ENCODE data around the gene SND1. TPM values are rescaled to one million over a fixed set of nuclear protein-coding genes. Genes with fewer than 3 reads are reported as not detected.
A peak's percentile ranks its signal among the peaks of the same experiment; 100 is the strongest.
"Not testable (repeated sequence)": the region's sequence is repeated elsewhere in the genome, so short reads cannot be mapped to it uniquely, and the experiment has no call there.

Gene SND1
- polyA plus RNA-seq, 12 donors = 73.0 to 117 (median 95.7) TPM; not detected in 1

DNA sequence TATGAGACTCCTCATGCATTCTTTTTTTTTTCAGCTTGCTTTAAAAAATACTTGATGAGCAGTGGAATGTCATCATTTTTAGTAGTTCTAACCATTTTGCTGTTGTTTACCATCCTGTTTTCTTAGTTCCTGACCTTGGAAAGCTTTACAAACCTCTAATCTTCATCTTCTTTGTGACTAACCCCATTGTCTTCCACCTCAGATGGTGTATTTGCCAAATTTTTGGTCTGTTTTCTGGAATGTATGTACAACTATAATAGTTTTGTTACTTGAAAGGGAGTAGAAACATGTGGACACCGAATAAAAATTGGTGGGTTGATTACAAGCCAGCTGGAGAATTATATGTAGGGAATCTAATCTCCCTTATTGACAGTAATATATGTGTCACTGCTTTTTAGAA lies 172.7 kb downstream of the SND1 start:
- DNase-seq = no peak

DNA sequence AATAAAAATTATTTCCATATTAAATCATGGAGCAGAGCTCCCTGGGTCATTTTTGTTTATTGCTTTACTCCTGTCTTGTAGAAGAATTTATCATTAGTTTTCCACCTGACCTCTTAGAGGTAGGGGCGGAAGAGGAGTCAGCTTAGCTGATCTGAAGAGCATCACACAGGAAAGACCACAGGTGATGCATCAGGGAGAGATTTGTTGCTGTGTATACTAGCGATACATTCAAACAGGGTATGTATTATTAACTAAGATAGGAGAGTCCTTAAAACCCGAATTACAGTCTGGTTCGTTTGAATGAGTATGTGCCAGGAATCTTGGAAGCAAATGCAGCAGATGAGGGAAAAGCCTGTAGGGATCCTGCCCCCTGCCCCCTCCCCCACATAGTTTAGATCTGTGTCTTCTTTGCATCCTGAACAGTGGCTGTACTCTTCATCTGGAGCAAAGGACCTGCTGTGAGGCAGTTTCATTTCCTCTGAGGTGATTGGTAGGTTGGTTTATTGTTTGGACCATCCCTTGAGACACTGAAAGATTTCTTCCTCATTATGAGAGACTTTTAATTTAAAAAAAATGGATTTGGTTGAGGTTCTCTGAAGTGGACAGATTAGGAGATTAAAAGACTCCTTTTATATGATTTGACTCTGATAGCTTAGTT lies 177.0 kb downstream of the SND1 start:
- DNase-seq = no peak

DNA sequence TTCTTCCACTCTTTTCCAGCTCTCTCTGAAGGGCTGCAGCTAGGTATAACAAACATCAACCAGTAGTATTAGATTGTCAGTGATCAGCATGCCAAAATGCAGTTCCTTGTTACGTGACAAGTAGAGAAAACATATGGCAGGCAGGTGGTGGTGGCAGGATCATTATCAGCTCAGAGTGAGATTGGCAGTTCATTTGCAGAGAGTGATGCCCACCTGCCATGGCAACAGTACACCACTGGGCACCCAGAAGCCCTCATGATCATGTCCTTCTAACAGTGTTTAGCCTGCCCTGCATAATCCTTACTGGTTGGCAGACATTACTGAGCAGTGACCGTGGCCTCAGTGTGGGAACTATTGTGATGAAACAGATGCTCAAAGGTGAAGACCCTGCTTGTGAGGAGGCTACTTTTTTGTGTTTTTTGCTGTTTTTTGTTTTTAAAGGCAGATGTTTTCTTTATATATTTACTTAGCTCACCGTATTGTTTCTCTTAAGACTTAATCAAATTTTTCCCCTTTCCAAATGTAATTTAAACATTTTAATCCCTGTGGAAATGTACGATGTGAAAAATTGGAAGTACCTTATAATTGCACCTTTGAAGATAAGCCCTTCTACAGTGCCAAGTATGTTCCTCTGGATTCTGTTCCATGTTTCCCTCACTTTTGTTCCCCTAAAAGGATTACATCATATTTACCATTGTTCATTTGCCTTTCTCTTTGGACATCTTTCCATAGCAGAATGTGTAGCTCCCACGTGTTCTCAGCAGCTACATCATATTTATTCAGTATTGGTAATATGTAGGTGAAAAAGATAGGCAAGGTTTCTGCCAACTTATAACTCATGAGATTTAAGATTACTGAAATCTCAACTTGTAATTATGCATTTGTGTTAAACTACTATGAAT lies 179.6 kb downstream of the SND1 start:
- no peak for DNase-seq

DNA sequence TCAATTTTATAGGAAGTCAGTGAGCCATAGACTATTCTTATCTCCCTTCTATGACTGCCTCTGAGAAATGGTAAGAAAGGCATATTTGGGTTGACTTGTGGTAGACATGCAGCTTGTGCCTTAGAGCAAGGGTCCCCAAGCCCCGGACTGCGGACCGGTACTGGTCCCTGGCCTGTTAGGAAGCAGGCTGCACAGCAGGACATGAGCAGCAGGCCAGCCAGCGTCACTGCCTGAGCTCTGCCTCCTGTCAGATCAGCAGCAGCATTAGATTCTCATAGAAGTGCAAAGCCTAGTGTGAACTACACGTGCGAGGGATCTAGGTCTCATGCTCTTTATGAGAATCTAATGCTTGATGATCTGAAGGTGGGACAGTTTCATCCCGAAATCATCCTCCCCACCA lies 180.6 kb downstream of the SND1 start:
- no peak for DNase-seq

DNA sequence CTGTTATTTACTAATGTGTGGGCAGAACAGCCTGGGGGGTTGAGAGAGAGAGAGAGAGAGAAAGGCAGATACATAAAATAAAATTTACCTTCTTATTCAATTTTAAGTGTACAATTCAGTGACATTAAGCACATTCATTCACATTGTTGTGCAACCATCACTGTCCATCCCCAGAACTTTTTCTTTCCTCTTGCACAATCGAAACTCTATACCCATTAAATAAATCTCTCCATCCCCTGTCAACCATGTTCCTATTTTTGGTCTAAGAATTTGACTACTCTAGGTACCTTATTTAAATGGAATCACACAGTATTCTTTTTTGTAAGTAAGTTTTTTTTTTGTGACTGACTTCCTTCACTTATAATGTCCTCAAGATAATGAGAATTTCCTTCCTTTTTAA lies 181.6 kb downstream of the SND1 start:
- no peak for DNase-seq

DNA sequence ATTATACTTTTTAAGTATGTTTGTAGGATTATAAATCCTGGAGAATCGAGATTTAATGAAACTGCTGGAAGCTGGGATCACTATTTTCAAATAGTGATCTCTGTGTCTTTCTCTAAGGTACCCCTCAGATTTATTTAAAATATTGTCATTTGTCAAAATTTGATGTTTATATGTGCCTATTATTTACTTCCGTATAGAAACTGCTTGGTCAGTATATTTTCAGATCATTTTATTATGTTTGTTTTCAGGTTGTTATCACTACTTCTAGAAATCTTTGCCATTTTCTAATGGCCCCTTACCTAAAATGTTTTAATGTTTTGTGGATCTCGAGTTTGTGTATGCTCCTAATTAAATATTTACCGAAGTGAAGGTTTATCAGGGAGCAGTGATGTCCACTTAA lies 183.7 kb downstream of the SND1 start:
- no peak for DNase-seq

DNA sequence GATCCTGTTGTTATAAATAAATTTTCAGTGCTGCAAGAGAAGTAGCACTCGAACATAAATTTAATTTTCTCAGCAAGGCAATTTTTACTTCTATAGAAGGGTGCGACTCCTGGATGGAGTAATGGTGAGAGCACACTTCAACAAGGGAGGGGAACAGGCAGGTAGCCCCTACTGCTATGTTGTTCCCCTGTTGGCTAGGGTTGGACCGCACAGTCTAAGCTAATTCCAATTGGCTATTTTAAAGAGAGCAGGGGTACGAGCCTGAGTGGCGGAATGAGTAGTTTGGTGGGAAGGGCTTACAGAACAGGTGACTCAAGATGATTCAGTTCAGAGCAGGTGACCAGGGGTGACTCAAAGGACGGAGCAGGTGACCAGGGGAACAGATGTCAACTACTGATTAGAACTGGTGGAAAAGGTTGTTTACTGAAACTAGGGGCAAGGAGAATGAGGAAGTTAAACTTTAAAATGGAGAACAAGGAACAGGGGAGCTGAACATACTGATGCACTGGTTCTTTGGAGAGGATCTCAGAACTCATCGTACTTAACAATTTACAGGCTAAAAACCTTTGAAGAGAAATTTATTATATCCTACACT lies 185.9 kb downstream of the SND1 start:
- DNase-seq = not testable (repeated sequence)

DNA sequence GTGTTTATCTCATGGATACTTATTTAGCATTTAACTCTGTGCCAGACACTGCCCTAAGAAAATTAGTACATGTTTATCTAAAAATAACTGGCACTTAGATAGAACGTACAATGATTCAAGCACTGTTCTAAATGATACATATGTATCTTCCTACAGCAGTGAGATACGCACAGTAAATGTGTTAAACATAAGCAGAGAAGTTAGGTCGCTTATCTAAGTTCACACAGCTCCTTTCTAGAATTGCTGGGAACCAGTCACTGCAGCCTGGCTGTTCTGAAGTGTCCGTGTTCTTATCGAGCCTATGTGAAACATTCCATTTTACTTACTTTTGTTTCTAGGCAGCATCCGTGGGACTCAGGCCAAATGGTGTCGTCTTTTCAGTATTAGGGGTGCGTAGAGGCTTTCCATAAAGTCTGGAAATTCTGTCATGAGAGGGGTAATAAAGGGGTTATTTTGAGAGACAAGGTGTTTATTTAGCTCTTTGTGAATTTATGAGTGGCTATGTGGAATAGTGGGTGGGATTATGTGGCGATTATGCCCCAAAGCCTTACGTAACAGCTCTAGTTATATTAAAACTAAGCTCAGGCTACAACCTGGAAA lies 186.9 kb downstream of the SND1 start:
- no peak for DNase-seq

DNA sequence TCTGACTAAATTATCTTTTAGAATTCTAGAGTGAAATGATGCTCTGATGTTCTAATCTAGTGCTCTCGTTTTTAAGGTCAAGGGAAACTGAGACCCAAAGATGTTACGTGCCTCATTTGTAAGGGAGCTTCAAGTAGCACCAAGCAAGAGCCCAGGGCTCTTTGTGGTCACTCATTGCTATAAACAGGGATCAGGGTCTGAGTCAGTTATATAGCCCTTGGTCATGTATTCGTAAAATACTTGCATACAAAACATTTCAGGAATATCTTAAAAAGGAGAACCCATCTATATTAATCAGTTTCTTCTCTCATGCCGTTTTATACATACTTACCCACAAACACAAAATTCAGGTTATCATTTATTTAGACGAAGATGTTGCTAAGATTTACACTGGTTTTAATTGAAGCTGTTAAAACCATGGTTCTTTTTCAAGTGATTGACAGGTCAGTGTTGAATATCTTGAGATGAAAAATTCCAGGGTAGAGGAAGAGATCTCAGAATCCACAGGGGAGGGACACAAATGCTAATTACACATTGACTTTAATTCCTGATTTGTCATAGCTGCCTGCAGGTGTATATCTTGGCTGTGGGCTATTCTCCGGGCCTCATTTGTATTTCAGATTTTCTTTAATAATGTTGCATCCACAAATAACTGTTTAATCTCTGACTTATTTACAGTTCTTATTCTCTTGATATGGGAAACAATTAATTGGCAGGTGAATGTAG lies 188.4 kb downstream of the SND1 start:
- no peak for DNase-seq

DNA sequence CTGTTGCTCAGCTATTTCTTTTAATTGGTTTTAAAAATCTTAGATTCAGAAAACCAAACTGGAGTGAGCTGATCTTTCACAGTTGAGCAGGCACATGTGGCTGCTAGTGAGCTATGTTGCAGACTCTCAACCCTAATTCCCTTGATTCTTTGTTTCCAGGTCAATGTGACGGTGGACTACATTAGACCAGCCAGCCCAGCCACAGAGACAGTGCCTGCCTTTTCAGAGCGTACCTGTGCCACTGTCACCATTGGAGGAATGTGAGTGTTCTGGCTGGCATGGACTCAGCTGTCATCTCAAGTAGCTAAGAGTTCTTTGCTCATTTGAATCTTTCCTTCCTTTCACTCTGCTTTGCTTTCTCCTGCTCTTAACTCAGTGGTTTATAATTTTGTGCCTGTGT lies 192.2 kb downstream of the SND1 start:
- DNase-seq = no peak

DNA sequence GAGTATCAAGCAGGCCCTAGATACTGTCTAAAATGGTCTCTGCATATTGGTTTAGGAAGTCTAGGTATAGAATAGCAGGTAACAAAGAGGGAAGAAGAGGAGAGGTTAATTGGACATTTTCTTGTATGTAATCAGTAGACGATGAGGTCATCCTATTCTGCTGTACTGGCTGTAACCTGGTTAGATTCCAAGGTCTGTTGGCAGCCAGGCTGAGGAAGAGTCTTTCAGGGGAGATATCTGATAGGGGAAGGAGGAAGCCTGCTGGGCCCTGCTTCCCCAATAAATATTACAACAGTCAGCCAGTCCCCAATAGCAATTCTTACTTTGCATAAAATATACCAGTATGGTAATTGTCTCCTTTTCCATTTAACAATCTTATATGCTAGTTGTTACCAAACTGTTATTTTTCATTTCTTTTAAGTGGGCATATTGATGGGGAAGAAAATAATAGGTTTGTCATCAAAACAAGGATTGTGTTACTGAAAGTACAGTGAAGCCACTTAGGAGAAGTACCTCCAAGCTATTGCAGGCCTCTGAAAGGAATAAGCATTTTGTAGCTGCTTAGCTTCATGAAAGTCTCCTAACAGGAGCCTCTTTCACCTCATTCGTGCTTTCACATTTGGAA lies 192.8 kb downstream of the SND1 start:
- peak; percentile 26 for DNase-seq

DNA sequence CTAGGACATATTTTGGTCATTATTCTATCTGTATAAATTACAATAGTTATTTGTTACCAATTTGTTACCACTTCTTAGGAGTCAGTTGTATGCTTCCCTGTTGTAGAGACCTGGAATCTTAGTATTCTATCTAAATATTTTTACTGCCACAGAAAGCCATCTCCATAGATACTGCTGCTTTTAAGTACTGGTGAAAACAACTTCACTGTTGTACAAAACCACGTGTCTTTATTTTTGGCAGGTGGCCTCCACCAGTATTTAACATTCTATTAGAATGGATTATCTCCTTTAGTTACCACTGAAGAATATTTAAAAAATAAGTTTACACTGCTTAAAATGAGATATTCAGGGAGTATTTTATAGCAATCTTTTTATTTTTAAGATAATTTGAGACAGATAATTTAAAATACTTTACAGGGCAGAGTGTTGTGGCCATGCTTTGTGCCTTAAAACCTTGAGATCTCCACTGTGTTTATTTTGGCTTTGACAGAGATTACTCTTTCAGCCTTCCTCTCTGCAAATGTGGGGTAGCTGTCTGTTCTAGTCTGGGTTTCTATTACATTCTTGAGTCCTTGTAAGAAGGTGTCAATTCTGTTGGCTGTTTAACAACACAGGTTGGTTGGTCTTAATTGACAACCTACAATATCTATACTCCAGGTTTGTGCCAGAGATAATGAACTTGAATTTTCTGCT lies 193.7 kb downstream of the SND1 start:
- no peak for DNase-seq

DNA sequence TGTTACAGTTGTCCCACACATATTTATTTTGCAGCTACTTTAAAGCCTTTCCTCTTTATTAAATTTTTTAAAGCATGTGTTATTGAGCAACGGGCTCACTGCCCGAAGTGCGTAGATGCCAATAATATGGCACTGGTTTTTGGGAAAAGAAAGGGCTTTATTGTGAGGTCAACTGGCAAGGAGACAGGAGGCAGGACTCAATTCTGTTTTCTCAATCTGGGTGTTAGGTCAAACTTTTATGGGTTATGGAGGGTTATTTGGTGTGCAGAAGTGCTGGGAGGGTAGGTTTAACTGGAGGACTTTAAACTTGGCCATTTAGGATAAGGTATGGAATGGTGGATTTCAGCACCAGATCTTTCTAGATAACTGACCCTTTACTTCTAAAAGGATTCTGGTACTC lies 195.6 kb downstream of the SND1 start:
- DNase-seq = no peak

DNA sequence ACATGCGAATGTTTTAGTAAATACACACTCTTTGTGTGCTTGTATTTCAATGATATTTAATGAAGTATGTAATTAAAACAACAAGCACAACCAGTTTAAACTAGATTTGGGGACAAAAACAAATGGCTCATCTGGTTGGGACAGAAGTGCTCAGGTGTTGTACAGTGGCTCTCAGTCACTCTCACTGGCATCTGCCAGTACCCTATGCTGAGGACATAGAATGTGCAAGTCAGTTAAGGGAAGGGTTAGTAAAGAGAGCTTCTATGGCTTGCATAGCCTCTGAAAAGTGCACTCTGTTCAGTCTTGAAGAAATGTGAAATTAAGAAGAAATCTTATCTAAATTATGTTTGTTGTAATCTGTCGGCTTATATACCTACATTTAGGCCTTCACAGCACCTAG lies 196.2 kb downstream of the SND1 start:
- no peak for DNase-seq

DNA sequence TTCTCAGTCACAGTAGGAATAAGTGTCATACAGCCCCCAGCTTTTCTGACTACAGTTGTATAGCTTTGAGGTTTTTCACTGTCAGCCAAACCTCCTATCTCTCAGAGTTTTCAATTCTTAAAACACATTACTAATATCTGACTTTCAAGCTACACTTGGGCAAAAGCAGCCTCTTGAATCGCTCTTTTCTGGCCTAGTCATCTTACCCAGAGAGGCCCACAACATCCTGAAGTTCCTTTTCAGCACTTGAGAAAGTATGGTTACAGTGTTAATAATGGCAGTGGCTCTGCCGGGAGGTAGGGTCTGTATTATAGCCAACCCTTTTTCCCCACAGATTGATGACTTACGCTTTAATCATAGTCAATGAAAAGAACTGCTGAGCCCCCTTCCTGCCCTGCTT lies 198.2 kb downstream of the SND1 start:
- DNase-seq = no peak

DNA sequence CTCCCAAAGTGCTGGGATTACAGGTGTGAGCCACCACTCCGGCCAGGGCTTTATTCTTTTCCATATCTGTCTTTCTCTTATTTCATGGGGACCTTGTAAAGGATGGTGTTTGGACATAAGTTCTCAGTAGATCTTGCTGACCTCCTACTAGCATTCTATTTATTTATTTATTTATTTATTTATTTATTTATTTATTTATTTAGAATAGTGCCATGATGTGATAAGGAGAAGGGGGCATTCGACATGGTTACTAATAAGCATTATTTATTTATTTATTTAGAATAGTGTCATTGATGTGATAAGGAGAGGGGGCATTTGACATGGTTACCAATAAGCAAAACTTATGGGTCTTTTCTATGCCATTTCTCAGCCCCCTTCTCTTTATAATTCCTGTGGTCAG lies 202.4 kb downstream of the SND1 start:
- no peak for DNase-seq

DNA sequence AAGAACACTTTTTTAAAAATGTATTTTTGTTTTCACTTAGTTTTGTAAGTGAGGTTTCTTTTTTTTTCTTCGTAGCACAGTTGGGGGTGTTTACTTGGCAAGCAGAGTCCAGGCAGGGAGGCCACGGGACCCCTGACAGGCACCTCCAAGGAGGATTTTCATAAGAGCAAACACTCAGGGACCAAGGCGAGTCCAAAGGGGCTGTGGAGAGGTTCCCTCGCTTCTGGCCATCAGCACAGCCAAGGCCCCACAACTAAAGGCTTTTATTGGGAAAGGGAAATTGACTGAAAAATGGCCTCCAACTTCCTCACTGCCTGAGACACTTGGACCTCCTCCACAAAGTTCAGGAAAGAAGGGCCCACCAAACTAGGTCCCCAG lies 205.5 kb downstream of the SND1 start:
- DNase-seq = no peak

DNA sequence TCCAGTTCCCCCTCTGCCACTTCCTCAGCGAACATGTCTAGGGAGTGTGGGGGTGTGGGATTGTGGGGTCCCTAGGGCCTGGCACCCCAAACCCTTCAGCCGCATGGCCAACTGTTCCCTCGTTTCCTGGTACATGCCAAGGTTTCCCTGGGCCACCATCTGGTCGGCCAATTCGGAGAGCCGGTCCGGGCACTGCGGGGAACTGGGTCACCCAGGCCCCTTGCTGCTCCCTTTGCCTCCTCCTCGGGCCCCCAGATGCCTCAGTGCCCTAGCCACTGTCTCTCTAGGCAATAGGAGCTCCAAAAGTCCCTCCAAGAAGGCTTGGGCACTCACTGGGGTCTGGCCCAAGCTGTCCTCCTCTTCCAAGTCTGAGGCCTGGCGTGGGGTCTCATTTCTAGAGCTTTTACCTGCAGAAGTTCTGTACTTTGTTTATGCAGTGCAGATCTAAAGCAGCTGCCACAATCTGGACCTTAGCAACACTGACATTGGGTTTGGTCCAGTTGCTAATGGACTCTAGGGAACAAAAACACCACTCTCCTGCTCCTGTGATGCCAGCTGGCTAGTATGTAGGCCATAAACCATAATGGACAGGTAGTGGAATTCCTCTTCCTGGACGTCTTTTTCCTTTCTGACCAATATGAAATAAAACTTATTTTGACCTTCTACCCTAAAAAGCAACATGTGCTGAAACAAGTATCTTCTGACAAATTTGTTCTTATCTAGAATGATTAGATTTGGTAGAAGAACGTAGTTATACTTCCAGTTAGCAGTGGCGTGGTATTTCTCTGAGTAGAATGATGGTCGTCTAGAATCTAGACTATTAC lies 206.3 kb downstream of the SND1 start:
- DNase-seq = no peak

DNA sequence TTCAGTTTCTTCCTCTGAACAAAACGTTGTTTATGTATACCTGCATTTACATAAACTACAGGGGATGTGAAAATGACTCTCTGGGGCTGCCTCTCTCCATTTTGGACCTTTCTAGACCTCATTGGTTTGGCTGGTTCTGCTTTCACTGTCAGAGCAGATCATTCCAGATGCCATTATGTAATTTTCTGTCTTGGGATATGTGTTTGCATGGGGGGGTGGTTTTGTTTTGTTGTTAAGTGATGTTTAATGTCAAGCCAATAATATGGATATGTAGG lies 206.9 kb downstream of the SND1 start:
- no peak for DNase-seq

DNA sequence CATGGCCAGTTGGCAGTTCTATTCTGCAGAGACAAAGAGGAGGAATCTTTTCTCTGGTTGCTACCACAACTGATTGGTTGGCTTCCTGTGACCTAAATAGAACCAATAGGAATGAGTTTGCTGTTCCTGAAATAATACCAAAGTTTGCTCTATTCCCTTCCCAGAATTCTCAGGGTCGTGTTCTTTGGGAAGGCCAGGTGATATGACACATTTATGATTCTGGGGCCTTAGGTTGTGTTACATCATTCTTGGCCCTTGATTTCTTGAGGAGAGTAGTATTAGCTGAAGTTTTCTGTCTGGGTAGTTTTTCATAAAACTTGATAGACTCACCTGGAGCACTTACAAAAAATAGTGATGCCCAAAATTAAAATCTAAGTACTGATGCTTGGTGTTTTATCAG lies 207.3 kb downstream of the SND1 start:
- no peak for DNase-seq
